Measurements from ENCODE around the gene HAGH.
"Not testable (repeated sequence)": the region's sequence is repeated elsewhere in the genome, so short reads cannot be mapped to it uniquely, and the experiment has no call there.

The HAGH gene

GRCh38 chr16:1810536-1810935 is 16.1 kb downstream of the HAGH start:
- DNase-seq (ENCODE audit: low read depth, low spot score): no peak

DNA sequence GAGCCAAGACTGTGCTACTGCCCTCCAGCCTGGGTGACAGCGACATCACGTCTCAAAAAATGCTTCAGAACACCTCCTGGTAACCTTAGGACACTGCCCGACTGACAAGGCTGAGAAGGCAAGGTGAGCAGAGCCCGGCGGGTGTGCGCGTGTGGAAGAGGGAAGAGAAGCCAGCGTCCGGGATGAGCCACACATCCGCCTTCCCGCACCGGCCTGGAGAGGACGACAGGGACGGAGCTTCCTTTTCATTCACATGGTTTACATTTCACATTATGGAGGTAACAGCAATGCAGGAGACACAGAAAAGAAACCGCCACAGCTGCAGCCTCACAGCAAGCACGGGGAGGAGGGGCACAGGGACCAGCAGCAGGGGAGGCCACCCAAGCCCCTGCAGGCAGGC is 16.5 kb downstream of the HAGH start:
- DNase-seq (ENCODE audit: low read depth, low spot score): no peak

- DNase-seq (ENCODE audit: low read depth, low spot score): no peak
These were observed 17.3 kb downstream of the HAGH start for GRCh38 chr16:1809281-1809801.

- no peak for DNase-seq (ENCODE audit: low read depth, low spot score)
These were observed 17.9 kb downstream of the HAGH start for GRCh38 chr16:1808691-1809090.

- DNase-seq (ENCODE audit: low read depth, low spot score): no peak
These were observed 19.0 kb downstream of the HAGH start for GRCh38 chr16:1807626-1808025.

DNA sequence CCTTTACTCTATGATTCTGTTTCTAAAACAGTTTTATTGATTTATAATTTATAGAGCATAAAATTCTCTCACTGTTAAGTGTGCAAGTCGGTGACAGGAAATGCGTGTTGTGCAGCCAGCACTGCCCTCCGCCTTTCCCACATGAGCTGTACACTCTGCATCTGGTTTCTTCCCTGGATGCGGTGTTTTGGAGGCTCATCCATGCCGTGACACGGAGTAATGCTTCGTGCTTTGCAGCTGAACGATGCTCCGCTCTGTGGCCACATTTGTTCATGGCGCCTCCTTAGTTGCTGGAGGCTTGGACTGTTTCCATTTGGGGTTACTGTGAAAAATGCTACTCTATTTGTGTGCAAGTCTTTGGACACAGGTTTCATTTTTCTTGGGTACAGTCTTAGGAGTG is 25.9 kb downstream of the HAGH start:
- DNase-seq (ENCODE audit: low read depth, low spot score): no peak

GRCh38 chr16:1799263-1799662 is 27.4 kb downstream of the HAGH start:
- DNase-seq (ENCODE audit: low read depth, low spot score): not testable (repeated sequence)

- no peak for DNase-seq (ENCODE audit: low read depth, low spot score)
These were observed 31.5 kb downstream of the HAGH start for GRCh38 chr16:1794908-1795666.

- DNase-seq (ENCODE audit: low read depth, low spot score): no peak
These were observed 32.3 kb downstream of the HAGH start for GRCh38 chr16:1794221-1794871.

DNA sequence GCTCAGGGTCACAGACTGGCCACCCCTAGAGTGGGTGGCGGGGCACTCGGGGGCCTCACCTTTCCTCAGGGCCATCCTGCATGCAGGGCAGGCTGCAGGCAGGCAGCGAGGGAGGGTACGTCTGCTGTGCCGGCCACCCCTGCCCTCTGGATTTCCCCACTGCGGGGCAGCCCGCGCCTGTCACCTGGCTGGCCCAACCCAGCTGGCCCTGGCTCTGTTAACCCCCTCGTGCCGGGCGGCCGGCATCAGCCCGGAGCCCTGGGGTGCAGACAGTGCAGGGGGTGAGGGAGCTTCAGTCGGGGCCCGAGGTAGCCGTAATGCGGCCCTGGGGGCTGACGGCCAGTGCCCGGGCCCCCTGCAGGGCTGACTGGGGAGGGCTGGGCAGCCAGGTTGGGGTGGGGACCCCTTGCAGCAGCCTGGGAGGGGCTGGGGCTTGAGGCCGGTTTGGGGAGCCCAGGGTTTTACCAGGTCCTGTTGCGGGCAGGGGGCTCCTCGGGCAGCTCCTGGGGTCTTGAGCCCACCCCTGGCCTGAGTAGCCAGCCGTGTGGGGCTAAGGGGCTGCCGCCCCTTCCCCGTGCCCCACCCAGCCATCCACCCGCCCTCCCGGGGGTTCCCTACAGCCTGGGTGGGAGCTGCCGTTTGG is 32.9 kb downstream of the HAGH start, which contains the start of gene IGFALS:
TSS of gene IGFALS (minus strand) at position 128 of the 643 bp plus-strand sequence. CDS start at position 75, 53 bp downstream.
- DNase-seq (ENCODE audit: low read depth, low spot score): no peak

- no peak for DNase-seq (ENCODE audit: low read depth, low spot score)
These were observed 33.6 kb downstream of the HAGH start for GRCh38 chr16:1792836-1793577.

DNA sequence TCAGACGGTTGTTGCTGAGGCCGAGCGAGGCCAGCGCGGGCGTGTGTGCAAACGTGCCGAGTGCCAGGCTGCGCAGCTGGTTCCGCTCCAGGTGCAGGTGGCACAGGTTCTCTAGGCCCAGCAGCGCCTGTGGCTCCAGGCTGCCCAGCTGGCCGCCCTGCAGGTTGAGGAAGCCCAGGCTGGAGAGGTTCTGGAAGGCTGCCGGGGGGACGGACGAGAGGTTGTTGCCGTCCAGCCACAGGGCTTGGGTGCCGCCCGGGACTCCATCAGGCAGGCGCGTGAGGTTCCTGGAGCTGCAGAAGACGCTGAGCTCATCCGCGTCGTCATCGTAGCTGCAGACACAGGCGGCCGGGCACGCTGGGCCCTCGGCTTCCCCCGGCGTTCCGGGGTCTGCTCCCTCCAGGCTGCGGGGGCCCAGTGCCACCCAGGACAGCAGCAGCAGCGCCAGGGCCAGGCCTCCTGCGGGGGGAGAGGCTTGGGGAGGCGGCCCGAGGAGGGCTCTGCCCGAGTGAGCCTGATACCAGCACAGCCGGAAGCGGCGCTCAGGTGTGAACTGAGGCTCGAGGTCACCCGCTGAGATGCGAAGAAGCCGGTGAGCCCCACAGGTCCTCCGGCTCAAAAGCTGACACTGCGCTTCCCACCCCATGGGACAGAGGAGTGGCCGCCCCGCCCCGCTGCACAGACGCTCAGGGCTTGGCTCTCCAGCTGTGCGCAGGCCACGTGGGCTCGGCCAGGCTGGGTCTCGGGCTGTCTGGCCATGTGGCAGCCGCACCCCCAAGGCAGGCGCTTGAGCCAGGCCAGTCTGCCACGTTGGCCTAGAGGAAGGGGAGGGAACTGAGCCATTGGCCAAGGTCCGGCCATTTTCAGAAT is 34.4 kb downstream of the HAGH start:
- DNase-seq (ENCODE audit: low read depth, low spot score): no peak

GRCh38 chr16:1791256-1791942 is 35.2 kb downstream of the HAGH start:
- no peak for DNase-seq (ENCODE audit: low read depth, low spot score)

DNA sequence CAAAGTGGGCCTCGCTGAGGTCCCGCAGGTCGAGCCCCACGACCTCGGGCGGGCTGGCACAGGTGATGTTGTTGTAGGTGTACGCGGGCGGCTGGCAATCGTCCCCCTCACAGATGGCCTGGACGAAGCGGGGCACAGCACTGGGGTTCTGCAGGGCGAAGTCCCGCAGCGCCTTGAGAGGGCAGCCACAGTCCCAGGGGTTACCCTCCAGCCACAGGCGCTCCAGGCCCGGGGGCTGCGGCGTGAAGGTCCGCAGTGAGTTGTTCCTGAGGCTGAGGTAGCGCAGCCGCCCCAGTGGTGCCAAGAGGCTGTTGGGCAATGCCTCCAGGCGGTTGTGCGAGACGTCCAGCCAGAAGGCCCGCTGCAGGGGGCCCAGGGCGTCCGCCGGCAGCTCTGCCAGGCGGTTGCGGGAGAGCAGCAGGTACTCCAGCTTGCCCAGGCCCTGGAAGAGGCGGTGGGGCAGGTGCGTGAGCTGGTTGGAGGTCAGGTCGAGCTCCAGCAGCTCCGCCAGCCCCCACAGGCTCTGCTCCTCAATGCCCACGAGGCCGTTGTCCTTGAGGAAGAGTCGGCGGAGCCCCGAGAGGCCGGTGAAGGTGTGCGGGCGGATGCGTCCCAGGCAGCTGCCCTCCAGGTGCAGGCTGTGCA is 35.9 kb downstream of the HAGH start:
- DNase-seq (ENCODE audit: low read depth, low spot score): no peak

- DNase-seq (ENCODE audit: low read depth, low spot score): no peak
These were observed 36.4 kb downstream of the HAGH start for GRCh38 chr16:1790261-1790610.

- DNase-seq (ENCODE audit: low read depth, low spot score): no peak
These were observed 37.0 kb downstream of the HAGH start for GRCh38 chr16:1789643-1790045.

DNA sequence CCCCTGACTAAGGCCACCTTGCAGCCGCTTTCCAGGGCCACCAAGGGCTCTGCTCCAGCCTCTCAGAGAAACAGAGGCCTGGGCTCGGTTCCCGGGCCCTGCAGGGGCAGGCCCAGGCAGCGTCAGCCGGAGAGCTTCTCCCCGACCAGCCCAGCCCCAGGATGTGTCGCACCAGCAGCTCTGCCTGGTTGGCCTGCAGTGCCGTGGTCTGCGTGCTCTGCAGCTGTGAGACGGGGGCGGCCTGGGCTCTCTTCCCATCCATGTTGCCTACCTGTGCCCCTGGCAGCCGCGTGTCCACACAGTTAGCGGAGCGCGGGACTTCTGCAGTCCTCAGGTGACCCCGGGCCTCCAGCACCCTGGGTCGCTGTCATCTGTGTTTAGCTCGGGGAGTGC is 37.9 kb downstream of the HAGH start:
- DNase-seq (ENCODE audit: low read depth, low spot score): no peak

GRCh38 chr16:1788095-1788707 is 38.4 kb downstream of the HAGH start:
- DNase-seq (ENCODE audit: low read depth, low spot score): no peak

- DNase-seq (ENCODE audit: low read depth, low spot score): no peak
These were observed 39.1 kb downstream of the HAGH start for GRCh38 chr16:1787322-1788094.
